22Rv1 (cell line): ENCODE results near the gene PTX4.

Experiments used
- ZFX ChIP-seq: fragments of 450-650 bp; IDR thresholded peaks from 2 replicates; pipeline ENCODE4 v1.6.1; 2017; ENCODE audit warnings: antibody characterized with exemption, borderline replicate concordance
- TF ChIP-seq, protein P1 (sequence below): fragments of 450-650 bp; IDR thresholded peaks from 2 replicates; pipeline ENCODE4 v1.5.1; 2017; ENCODE audit warnings: mild to moderate bottlenecking

DNA sequence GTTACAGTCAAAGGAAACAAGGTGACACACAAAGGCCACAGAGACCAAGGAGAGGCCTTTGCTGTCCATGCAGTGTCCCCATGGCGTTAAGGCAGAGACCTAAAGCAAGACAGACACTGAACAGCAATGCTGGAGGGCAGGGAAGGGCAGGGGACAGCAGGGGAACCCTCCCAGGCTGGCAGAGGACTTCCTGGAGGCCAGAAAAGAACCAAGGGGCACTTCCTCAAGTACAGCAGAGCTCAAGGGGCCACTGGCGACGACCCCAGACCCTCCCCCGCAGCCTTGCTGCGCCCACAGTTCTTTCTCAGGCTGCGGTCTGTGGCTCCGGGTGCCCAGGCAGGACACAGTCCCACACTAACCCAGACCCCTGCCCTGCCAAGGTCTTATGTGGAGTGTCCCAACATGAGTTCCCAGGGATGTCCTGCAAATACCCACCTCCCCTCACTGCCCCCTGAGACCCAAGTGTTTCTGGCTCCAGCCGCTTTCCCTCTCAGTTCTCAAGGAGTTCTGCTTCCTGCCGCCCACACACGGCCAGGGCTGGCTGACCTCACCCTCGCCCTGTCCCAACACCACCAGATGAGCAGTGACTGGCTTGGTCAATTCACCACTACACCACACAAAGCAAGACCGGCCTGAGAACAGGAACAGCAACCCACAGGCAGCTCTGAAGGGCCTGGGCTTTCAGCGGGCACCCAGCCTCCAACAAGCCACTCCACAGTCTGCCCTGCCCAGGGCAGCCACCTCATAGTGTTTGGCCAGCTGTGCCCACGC is 18.1 kb downstream of the PTX4 start:
- TF ChIP-seq, protein P1, sequence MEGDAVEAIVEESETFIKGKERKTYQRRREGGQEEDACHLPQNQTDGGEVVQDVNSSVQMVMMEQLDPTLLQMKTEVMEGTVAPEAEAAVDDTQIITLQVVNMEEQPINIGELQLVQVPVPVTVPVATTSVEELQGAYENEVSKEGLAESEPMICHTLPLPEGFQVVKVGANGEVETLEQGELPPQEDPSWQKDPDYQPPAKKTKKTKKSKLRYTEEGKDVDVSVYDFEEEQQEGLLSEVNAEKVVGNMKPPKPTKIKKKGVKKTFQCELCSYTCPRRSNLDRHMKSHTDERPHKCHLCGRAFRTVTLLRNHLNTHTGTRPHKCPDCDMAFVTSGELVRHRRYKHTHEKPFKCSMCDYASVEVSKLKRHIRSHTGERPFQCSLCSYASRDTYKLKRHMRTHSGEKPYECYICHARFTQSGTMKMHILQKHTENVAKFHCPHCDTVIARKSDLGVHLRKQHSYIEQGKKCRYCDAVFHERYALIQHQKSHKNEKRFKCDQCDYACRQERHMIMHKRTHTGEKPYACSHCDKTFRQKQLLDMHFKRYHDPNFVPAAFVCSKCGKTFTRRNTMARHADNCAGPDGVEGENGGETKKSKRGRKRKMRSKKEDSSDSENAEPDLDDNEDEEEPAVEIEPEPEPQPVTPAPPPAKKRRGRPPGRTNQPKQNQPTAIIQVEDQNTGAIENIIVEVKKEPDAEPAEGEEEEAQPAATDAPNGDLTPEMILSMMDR = no peak
- TF ChIP-seq ZFX = no peak
